Cardiac muscle cell (in vitro differentiated cells and primary cell): ENCODE measurements around the gene NDOR1. TPM values are rescaled to one million over a fixed set of nuclear protein-coding genes. Genes with fewer than 3 reads are reported as not detected.

ENCODE experiments used
- DNase-seq, 2 donors: peaks; one replicate each; pipeline versions ENCODE4 v3.0.0 to v3.0.0-alpha.2; 2010 to 2017; ENCODE audit warnings: low read depth in 1 of 2, low spot score in 1 of 2
- H3K27ac ChIP-seq: fragments of 200-600 bp; sonication (generic); 2 replicates; pipeline ENCODE4 v1.5.1; 2016
- H3K27me3 ChIP-seq: fragments of 200-600 bp; sonication (generic); 2 replicates; pipeline ENCODE4 v1.6.0; 2016; ENCODE audit warnings: control low read depth
- H3K36me3 ChIP-seq: fragments of 200-600 bp; sonication (generic); 2 replicates; pipeline ENCODE4 v1.5.1; 2016; ENCODE audit warnings: control low read depth
- H3K4me1 ChIP-seq: fragments of 200-600 bp; sonication (generic); 2 replicates; pipeline ENCODE4 v1.8.1; 2017; ENCODE audit warnings: low read depth, mild to moderate bottlenecking, mixed run types
- H3K4me3 ChIP-seq: fragments of 200-600 bp; sonication (generic); 2 replicates; pipeline ENCODE4 v1.5.1; 2016; ENCODE audit warnings: mild to moderate bottlenecking
- H3K9me3 ChIP-seq: fragments of 200-600 bp; sonication (generic); 2 replicates; pipeline ENCODE4 v1.5.1; 2017; ENCODE audit warnings: low read depth, mild to moderate bottlenecking, control low read depth
- CTCF ChIP-seq: IDR thresholded peaks from 2 replicates; pipeline ENCODE4 v1.5.1; 2012; ENCODE audit warnings: low read depth, mild to moderate bottlenecking, low read length
- polyA plus RNA-seq: library from polyadenylated mRNA; unstranded; fragments of >200 nt; fragmentation: Nextera tagmentation; extraction: Ambion mirVana; gene quantifications from 2 replicates; pipeline ENCODE4 v1.2.1, GENCODE V29; 2016
- total RNA-seq: library from RNA; depleted of rRNA; stranded (reverse); fragments of >200 nt; gene quantifications from 2 replicates; pipeline ENCODE4 v1.2.3, GENCODE V29; 2016

NDOR1 gene
- total and polyA plus RNA-seq, 2 experiments from 2014 or later, result 17.5 to 18.1 TPM

DNA sequence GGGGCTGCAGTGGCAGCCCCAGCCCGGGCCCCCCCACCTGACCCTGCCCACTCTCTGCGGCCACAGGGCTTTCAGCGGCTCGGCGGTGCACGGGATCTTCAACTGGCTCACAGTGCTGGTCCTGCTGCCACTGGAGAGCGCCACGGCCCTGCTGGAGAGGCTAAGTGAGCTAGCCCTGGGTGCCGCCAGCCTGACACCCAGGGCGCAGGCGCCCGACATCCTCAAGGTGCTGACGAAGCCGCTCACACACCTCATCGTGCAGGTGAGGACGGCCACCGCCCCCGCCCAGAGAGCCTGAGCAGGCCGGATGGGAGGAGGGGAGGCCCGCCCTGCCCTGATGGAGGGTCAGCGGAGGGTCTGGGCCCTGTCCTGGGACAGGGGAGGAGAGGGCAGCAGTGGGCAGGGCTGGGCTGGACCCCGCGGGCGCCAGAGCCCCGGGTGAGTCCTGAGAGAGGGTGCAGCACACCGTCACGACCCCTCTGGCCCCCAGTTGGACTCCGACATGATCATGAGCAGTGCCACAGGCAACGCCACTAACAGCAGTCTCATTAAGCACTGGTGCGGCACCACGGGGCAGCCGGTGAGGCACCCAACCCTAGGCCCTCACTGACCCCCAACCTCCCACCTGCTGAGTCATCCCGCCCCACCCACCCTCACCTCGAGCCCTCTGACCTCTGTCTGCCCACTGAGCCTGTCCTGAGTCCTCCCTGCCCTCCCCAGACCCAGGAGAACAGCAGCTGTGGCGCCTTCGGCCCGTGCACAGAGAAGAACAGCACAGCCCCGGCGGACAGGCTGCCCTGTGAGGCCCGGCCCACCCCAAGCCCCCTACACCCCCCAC is 27.9 kb downstream of the NDOR1 start:
- peaks cover 14% of the 10 kb centered on the region for H3K4me1 ChIP-seq

GRCh38 chr9:137234055-137234697 is 28.7 kb downstream of the NDOR1 start:
- Histone ChIP-seq H3K27me3 (no peaks in the 10 kb centered on the region), H3K4me1 (peaks cover 14% of the 10 kb centered on the region), H3K9me3 (no peaks in the 10 kb centered on the region), H3K4me3 (no peak overlapping the region), H3K36me3 (no peaks in the 10 kb centered on the region), H3K27ac (no peak overlapping the region)
- no peak for DNase-seq
- TF ChIP-seq CTCF, result no peak

More for the DNA sequence above, 27.9 kb downstream of the NDOR1 start:
- no peaks in the 10 kb centered on the region for H3K27me3 ChIP-seq
- H3K4me3 ChIP-seq, result no peak overlapping the region
- no peak for TF ChIP-seq CTCF
- H3K36me3 ChIP-seq, result no peaks in the 10 kb centered on the region
- H3K27ac ChIP-seq, result no peak overlapping the region
- H3K9me3 ChIP-seq, result no peaks in the 10 kb centered on the region
- DNase-seq, result no peak

DNA sequence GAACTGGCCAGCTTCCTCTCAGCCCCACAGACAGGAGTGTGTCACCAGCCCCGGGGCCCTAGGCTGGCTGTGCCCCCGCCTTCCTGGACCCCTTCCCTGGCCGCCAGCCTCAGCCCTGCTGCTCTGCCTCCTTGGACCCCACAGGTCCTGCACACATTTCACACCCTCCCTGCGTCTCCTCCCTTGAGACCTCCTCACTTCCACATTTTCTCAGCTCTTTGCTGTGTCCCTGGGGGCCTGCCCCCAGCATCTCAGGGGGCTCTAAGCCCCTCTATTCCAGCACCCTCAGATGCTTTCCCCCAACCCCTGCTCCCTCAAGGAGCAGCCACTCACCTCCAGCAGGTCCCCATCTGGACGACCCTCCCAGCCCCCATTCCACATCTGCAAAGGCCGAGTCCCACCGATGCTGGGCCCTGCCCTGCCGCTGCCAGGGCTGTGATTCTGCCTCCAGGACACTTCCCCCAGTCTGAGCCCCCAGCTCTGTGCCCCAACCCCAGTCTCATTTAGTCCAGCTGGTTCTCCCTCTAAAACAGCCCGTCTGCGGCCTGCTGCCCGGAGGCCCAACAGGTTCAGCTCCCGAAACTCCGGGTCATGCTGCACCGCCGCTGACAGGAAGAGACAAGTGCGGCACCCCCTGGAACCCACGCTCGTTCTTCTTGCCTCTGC is 29.4 kb downstream of the NDOR1 start:
- H3K4me3 ChIP-seq, result no peak overlapping the region

DNA sequence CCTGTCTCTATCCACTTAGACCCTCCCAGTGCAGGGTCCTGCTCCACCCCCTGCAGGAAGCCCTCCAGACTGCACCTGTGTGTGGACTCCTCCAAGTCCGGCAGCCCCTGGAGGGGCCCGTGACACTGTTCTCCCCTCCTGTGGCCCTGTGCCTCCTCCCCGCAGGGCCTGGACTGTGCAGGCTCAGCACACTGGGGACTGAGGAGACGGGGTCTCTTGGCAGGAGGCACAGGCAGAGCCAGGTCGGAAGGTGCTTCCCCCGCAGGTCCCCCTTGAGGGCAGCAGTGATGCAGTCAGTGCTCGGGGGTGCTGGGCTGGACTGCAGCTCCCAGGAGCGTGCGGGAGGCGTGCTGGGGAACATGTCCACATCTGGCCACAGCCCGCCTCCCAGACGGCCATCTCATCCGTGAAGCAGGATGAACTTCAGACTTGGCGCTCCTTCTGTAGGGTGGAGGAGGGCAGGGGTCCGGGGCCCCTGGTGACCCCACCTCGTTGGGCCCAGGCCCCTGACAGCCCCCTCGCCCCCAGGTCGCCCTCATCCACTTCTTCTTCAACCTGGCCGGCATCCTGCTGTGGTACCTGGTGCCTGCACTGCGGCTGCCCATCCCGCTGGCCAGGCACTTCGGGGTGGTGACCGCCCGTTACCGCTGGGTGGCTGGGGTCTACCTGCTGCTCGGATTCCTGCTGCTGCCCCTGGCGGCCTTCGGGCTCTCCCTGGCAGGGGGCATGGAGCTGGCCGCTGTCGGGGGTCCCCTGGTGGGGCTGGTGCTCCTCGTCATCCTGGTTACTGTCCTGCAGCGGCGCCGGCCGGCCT is 30.1 kb downstream of the NDOR1 start:
- no peak for DNase-seq
- Histone ChIP-seq H3K4me3 (no peak overlapping the region), H3K27me3 (no peaks in the 10 kb centered on the region), H3K9me3 (no peaks in the 10 kb centered on the region), H3K4me1 (peaks cover 14% of the 10 kb centered on the region), H3K36me3 (no peaks in the 10 kb centered on the region), H3K27ac (peak overlapping the region; percentile 32)
- TF ChIP-seq CTCF, result no peak

More for the DNA sequence above, 29.4 kb downstream of the NDOR1 start:
- Histone ChIP-seq H3K36me3 (no peaks in the 10 kb centered on the region), H3K9me3 (no peaks in the 10 kb centered on the region), H3K27ac (no peak overlapping the region), H3K27me3 (no peaks in the 10 kb centered on the region), H3K4me1 (peaks cover 14% of the 10 kb centered on the region)
- no peak for TF ChIP-seq CTCF
- DNase-seq, result no peak
